H9 (cell line): ENCODE results near the gene PCMT1. TPM values are rescaled to one million over a fixed set of nuclear protein-coding genes. Genes with fewer than 3 reads are reported as not detected.
"Not testable (repeated sequence)": the region's sequence is repeated elsewhere in the genome, so short reads cannot be mapped to it uniquely, and the experiment has no call there.

ENCODE experiments used
- DNase-seq: peaks from one replicate; pipeline ENCODE4 v3.0.0-alpha.2; 2017
- H2AFZ ChIP-seq: one replicate; pipeline ENCODE4 v1.6.1; 2013; ENCODE audit warnings: mild to moderate bottlenecking, low read length, control low read depth, moderate library complexity
- H2AK5ac ChIP-seq: 2 replicates; pipeline ENCODE4 v1.6.1; 2013; ENCODE audit warnings: low read length, control low read depth, mixed read lengths; ENCODE audit not compliant: insufficient read length
- H2BK120ac ChIP-seq: one replicate; pipeline ENCODE4 v1.6.1; 2013; ENCODE audit warnings: low read depth, mild to moderate bottlenecking, low read length, control low read depth, inconsistent platforms; ENCODE audit not compliant: poor library complexity, severe bottlenecking
- H2BK12ac ChIP-seq: 2 replicates; pipeline ENCODE4 v1.6.1; 2013; ENCODE audit warnings: low read length, control low read depth, mixed read lengths, low read depth; ENCODE audit not compliant: insufficient read length
- H2BK15ac ChIP-seq: 2 replicates; pipeline ENCODE4 v1.6.1; 2013; ENCODE audit warnings: low read depth, low read length, control low read depth
- H2BK20ac ChIP-seq: one replicate; pipeline ENCODE4 v1.6.1; 2013; ENCODE audit warnings: low read depth, mild to moderate bottlenecking, low read length, control low read depth, inconsistent platforms; ENCODE audit not compliant: poor library complexity, severe bottlenecking
- H2BK5ac ChIP-seq: 2 replicates; pipeline ENCODE4 v1.6.1; 2013; ENCODE audit warnings: low read length, control low read depth, mixed read lengths; ENCODE audit not compliant: insufficient read length
- H3K14ac ChIP-seq: 2 replicates; pipeline ENCODE4 v1.6.1; 2013; ENCODE audit warnings: low read length, control low read depth; ENCODE audit not compliant: insufficient read depth
- H3K18ac ChIP-seq: 2 replicates; pipeline ENCODE4 v1.6.1; 2013; ENCODE audit warnings: low read depth, mild to moderate bottlenecking, mixed read lengths, low read length, control low read depth; ENCODE audit not compliant: insufficient read length
- H3K23ac ChIP-seq: 2 replicates; pipeline ENCODE4 v1.6.1; 2013; ENCODE audit warnings: low read length, control low read depth, mixed read lengths, low read depth; ENCODE audit not compliant: insufficient read length
- H3K23me2 ChIP-seq: 2 replicates; pipeline ENCODE4 v1.6.1; 2013; ENCODE audit warnings: low read depth, mild to moderate bottlenecking, mixed read lengths, low read length, control low read depth; ENCODE audit not compliant: insufficient read length, poor library complexity, severe bottlenecking
- H3K27ac ChIP-seq: 2 replicates; pipeline ENCODE4 v1.5.1; 2013; ENCODE audit warnings: low read length, control low read depth, mixed read lengths, low read depth; ENCODE audit not compliant: insufficient read length
- H3K27me3 ChIP-seq: 2 replicates; pipeline ENCODE4 v1.6.1; 2013; ENCODE audit warnings: low read length, control low read depth, inconsistent platforms; ENCODE audit not compliant: insufficient read depth
- H3K4ac ChIP-seq: 2 replicates; pipeline ENCODE4 v1.6.1; 2013; ENCODE audit warnings: low read depth, mild to moderate bottlenecking, control low read depth, inconsistent platforms, low read length, moderate library complexity
- H3K4me1 ChIP-seq: 2 replicates; pipeline ENCODE4 v1.6.1; 2013; ENCODE audit warnings: low read length, control low read depth, inconsistent platforms; ENCODE audit not compliant: insufficient read depth
- H3K4me2 ChIP-seq: 2 replicates; pipeline ENCODE4 v1.6.1; 2013; ENCODE audit warnings: low read length, control low read depth, mixed read lengths; ENCODE audit not compliant: insufficient read length, insufficient read depth
- H3K56ac ChIP-seq: 2 replicates; pipeline ENCODE4 v1.6.1; 2013; ENCODE audit warnings: low read depth, mild to moderate bottlenecking, mixed read lengths, low read length, control low read depth; ENCODE audit not compliant: insufficient read length
- H3K79me1 ChIP-seq: 2 replicates; pipeline ENCODE4 v1.6.1; 2013; ENCODE audit warnings: low read depth, mild to moderate bottlenecking, moderate library complexity, low read length, control low read depth, inconsistent platforms; ENCODE audit not compliant: insufficient read depth, poor library complexity, severe bottlenecking
- H3K79me2 ChIP-seq: 2 replicates; pipeline ENCODE4 v1.6.1; 2013; ENCODE audit warnings: low read length, control low read depth, inconsistent platforms; ENCODE audit not compliant: insufficient read depth
- H3K9ac ChIP-seq: 2 replicates; pipeline ENCODE4 v1.6.1; 2013; ENCODE audit warnings: low read length, control low read depth, mixed read lengths; ENCODE audit not compliant: insufficient read length; ENCODE audit errors: extremely low read depth
- H3K9me3 ChIP-seq: one replicate; pipeline ENCODE4 v1.6.1; 2013; ENCODE audit warnings: low read depth, low read length, inconsistent platforms; ENCODE audit not compliant: control insufficient read depth
- H3T11ph ChIP-seq: one replicate; pipeline ENCODE4 v1.6.1; 2013; ENCODE audit warnings: mild to moderate bottlenecking, low read length, control low read depth, inconsistent platforms
- H4K20me1 ChIP-seq: one replicate; pipeline ENCODE4 v1.6.1; 2013; ENCODE audit not compliant: control insufficient read depth, insufficient read length, insufficient read depth
- H4K5ac ChIP-seq: 2 replicates; pipeline ENCODE4 v1.6.1; 2013; ENCODE audit warnings: low read depth, mild to moderate bottlenecking, mixed read lengths, low read length, control low read depth; ENCODE audit not compliant: insufficient read length
- H4K8ac ChIP-seq: replicated peaks from 2 replicates; pipeline ENCODE4 v1.6.1; 2013; ENCODE audit warnings: low read length, control low read depth, mixed read lengths, low read depth; ENCODE audit not compliant: insufficient read length
- H4K91ac ChIP-seq: 2 replicates; pipeline ENCODE4 v1.6.1; 2013; ENCODE audit warnings: low read depth, mild to moderate bottlenecking, moderate library complexity, mixed read lengths, low read length, control low read depth; ENCODE audit not compliant: insufficient read length
- H3K27ac Mint-ChIP-seq, 3 experiments: 2 replicates in 2 of 3; 3 replicates in 1 of 3; pipeline ENCODE4 v1.8.0; 2020 to 2021; ENCODE audit warnings: mixed read lengths in 3 of 3, mild to moderate bottlenecking in 1 of 3, moderate library complexity in 1 of 3
- H3K27me3 Mint-ChIP-seq: 2 replicates; pipeline ENCODE4 v1.8.0; 2021; ENCODE audit warnings: low read depth, mild to moderate bottlenecking, moderate library complexity, mixed read lengths
- H3K36me3 Mint-ChIP-seq, 3 experiments: 2 replicates in 2 of 3; 3 replicates in 1 of 3; pipeline ENCODE4 v1.8.0; 2020 to 2021; ENCODE audit warnings: low read depth in 3 of 3, mixed read lengths in 3 of 3; ENCODE audit not compliant: insufficient read depth in 1 of 3
- H3K4me1 Mint-ChIP-seq, 2 experiments: 2 replicates each; pipeline ENCODE4 v1.8.0; 2020; ENCODE audit warnings: mixed read lengths in 2 of 2
- H3K4me3 Mint-ChIP-seq, 2 experiments: 2 replicates in 1 of 2; 3 replicates in 1 of 2; pipeline ENCODE4 v1.8.0; 2020 to 2021; ENCODE audit warnings: mild to moderate bottlenecking in 2 of 2, mixed read lengths in 2 of 2, moderate library complexity in 1 of 2
- H3K9me3 Mint-ChIP-seq, 2 experiments: 2 replicates in 1 of 2; 3 replicates in 1 of 2; pipeline ENCODE4 v1.8.0; 2020; ENCODE audit warnings: mild to moderate bottlenecking in 2 of 2, mixed read lengths in 2 of 2, moderate library complexity in 1 of 2
- CTCF ChIP-seq: fragments of 200-600 bp; sonication (generic); conservative IDR thresholded peaks from 3 replicates; pipeline ENCODE4 v1.8.0; 2021; ENCODE audit warnings: antibody characterized with exemption, mild to moderate bottlenecking
- WGBS: extraction: QIAGEN DNeasy Blood & Tissue Kit; methylation state at CpG from one replicate; pipeline ENCODE4 v1.1.7; 2013; ENCODE audit warnings: missing lambda C conversion rate, low lambda C conversion rate, mixed read lengths; ENCODE audit not compliant: insufficient read length; ENCODE audit errors: extremely low coverage; 5-methylcytosine and 5-hydroxymethylcytosine counted together
- total RNA-seq: library from RNA; stranded (reverse); gene quantifications from 2 replicates; pipeline ENCODE4 v1.2.1, GENCODE V29; 2021

PCMT1 gene
- total RNA-seq, 1 experiment from 2014 or later: 98.3 TPM

GRCh38 chr6:149852881-149853280, 103.3 kb downstream of the PCMT1 start:
- H3K9me3 Mint-ChIP-seq: no peaks in the 10 kb centered on the region
- Histone ChIP-seq H3T11ph (no peak overlapping the region), H4K20me1 (no peaks in the 10 kb centered on the region), H4K5ac (no peak overlapping the region), H2AFZ (no peak overlapping the region), H3K56ac (no peak overlapping the region), H3K27me3 (no peaks in the 10 kb centered on the region), H3K9ac (no peak overlapping the region), H3K23ac (no peak overlapping the region), H2BK5ac (no peak overlapping the region), H3K9me3 (no peaks in the 10 kb centered on the region), H3K79me2 (no peaks in the 10 kb centered on the region), H2BK15ac (no peak overlapping the region), H4K8ac (no peak overlapping the region), H3K14ac (no peak overlapping the region), H2BK12ac (no peak overlapping the region), H3K79me1 (no peaks in the 10 kb centered on the region), H3K23me2 (no peaks in the 10 kb centered on the region), H2AK5ac (no peak overlapping the region), H3K27ac (no peak overlapping the region), H3K18ac (no peak overlapping the region), H4K91ac (no peak overlapping the region), H3K4ac (no peak overlapping the region), H2BK120ac (no peak overlapping the region), H2BK20ac (no peak overlapping the region), H3K4me1 (no peaks in the 10 kb centered on the region; the same call in 1 of the 2 replicates), H3K4me2 (no peak overlapping the region)
- H3K27me3 Mint-ChIP-seq: no peaks in the 10 kb centered on the region
- no peak overlapping the region; a peak in 1 of 5 replicates for H3K4me3 Mint-ChIP-seq
- no peaks in the 10 kb centered on the region for H3K36me3 Mint-ChIP-seq
- peaks cover 25 to 26% of the 10 kb centered on the region in 2 experiments for H3K4me1 Mint-ChIP-seq
- no peak for DNase-seq
- no peak for TF ChIP-seq CTCF
- no CpG with 5 or more reads among the region's 12 CpGs for WGBS
- H3K27ac Mint-ChIP-seq: no peak overlapping the region

GRCh38 chr6:149854017-149854416, 104.5 kb downstream of the PCMT1 start:
- H2BK20ac ChIP-seq, H4K8ac ChIP-seq, H3K18ac ChIP-seq, H3K4me1 ChIP-seq, H2AFZ ChIP-seq, H3K9me3 Mint-ChIP-seq, H3K27me3 ChIP-seq, H4K5ac ChIP-seq, H3K9ac ChIP-seq, H3K27ac Mint-ChIP-seq, H3K23ac ChIP-seq, H3K79me1 ChIP-seq, H4K91ac ChIP-seq, H3K4me3 Mint-ChIP-seq, H3K4ac ChIP-seq, H2BK12ac ChIP-seq, H3K27me3 Mint-ChIP-seq, H3K14ac ChIP-seq, H4K20me1 ChIP-seq, H3K56ac ChIP-seq, H3K9me3 ChIP-seq, H3K23me2 ChIP-seq, H2BK15ac ChIP-seq, H3K4me2 ChIP-seq, H2BK5ac ChIP-seq, H2AK5ac ChIP-seq, H3K79me2 ChIP-seq, H3T11ph ChIP-seq, H3K27ac ChIP-seq, H2BK120ac ChIP-seq, H3K36me3 Mint-ChIP-seq, DNase-seq: not testable (repeated sequence)
- H3K4me1 Mint-ChIP-seq: peaks cover 25 to 26% of the 10 kb centered on the region in 2 experiments
- WGBS: no CpG with 5 or more reads among the region's 4 CpGs
